ENCODE measurements around the gene C5orf47.

GRCh38 chr5:174030286-174030685 is 41.3 kb downstream of the C5orf47 start:
- TF ChIP-seq CTCF (conservative IDR thresholded peaks at IDR 0.05; ENCODE audit: low read depth, low read length) (no peak), EZH2 (IDR thresholded peaks at IDR 0.05; ENCODE audit: borderline replicate concordance, low read depth, low read length, poor library complexity, severe bottlenecking) (no peak)

Data from A673 (cell line).